NOMO-1 treated with dmso at 0.1 percent for 144 hours (cell line): Measurements from ENCODE around the gene NEDD4.
"Not testable (repeated sequence)": the region's sequence is repeated elsewhere in the genome, so short reads cannot be mapped to it uniquely, and the experiment has no call there.

Experiments
- DNase-seq: peaks from one replicate; lab custom pipeline; 2025; ENCODE audit not compliant: unreplicated experiment; lab: John Stamatoyannopoulos, UW

NEDD4 gene

GRCh38 chr15:55993111-55993803 is at the start of gene NEDD4:
Gene NEDD4, minus strand, starts transcription at chr15:55993612. Its CDS starts 57 bp downstream, at chr15:55993555.
- DNase-seq, result peak; percentile 72

GRCh38 chr15:56042498-56042897 is 49.1 kb upstream of the NEDD4 start:
- no peak for DNase-seq

- no peak for DNase-seq
Observed at GRCh38 chr15:56042031-56042430, 48.6 kb upstream of the NEDD4 start.

- no peak for DNase-seq
Observed at GRCh38 chr15:56040081-56041035, 46.9 kb upstream of the NEDD4 start.

GRCh38 chr15:56038707-56039106 is 45.3 kb upstream of the NEDD4 start:
- no peak for DNase-seq

GRCh38 chr15:56038015-56038414 is 44.6 kb upstream of the NEDD4 start:
- no peak for DNase-seq

GRCh38 chr15:56036546-56037067 is 43.2 kb upstream of the NEDD4 start:
- DNase-seq, result no peak

GRCh38 chr15:56035166-56035565 is 41.8 kb upstream of the NEDD4 start:
- DNase-seq, result no peak

GRCh38 chr15:56034514-56034913 is 41.1 kb upstream of the NEDD4 start:
- no peak for DNase-seq

GRCh38 chr15:56032373-56032772 is 39.0 kb upstream of the NEDD4 start:
- no peak for DNase-seq

GRCh38 chr15:56031836-56032235 is 38.4 kb upstream of the NEDD4 start:
- no peak for DNase-seq

GRCh38 chr15:56031402-56031801 is 38.0 kb upstream of the NEDD4 start:
- DNase-seq, result no peak

- DNase-seq, result no peak
Observed at GRCh38 chr15:56028430-56028829, 35.0 kb upstream of the NEDD4 start.

GRCh38 chr15:56023160-56023559 is 29.7 kb upstream of the NEDD4 start:
- not testable (repeated sequence) for DNase-seq

- no peak for DNase-seq
Observed at GRCh38 chr15:56019819-56020486, 26.5 kb upstream of the NEDD4 start.

GRCh38 chr15:56019060-56019793 is 25.8 kb upstream of the NEDD4 start:
- DNase-seq, result no peak

- DNase-seq, result no peak
Observed at GRCh38 chr15:56017920-56018319, 24.5 kb upstream of the NEDD4 start.

GRCh38 chr15:56017511-56017910 is 24.1 kb upstream of the NEDD4 start:
- no peak for DNase-seq

GRCh38 chr15:56016281-56016680 is 22.9 kb upstream of the NEDD4 start:
- DNase-seq, result no peak

GRCh38 chr15:56014677-56015076 is 21.3 kb upstream of the NEDD4 start:
- no peak for DNase-seq

- DNase-seq, result not testable (repeated sequence)
Observed at GRCh38 chr15:56007053-56007452, 13.6 kb upstream of the NEDD4 start.
